H9 (cell line): Measurements from ENCODE around the gene UST. TPM values are rescaled to one million over a fixed set of nuclear protein-coding genes. Genes with fewer than 3 reads are reported as not detected.

ENCODE experiments used
- DNase-seq: peaks from one replicate; pipeline ENCODE4 v3.0.0-alpha.2; 2017
- H2AFZ ChIP-seq: one replicate; pipeline ENCODE4 v1.6.1; 2013; ENCODE audit warnings: mild to moderate bottlenecking, low read length, control low read depth, moderate library complexity
- H2AK5ac ChIP-seq: 2 replicates; pipeline ENCODE4 v1.6.1; 2013; ENCODE audit warnings: low read length, control low read depth, mixed read lengths; ENCODE audit not compliant: insufficient read length
- H2BK120ac ChIP-seq: one replicate; pipeline ENCODE4 v1.6.1; 2013; ENCODE audit warnings: low read depth, mild to moderate bottlenecking, low read length, control low read depth, inconsistent platforms; ENCODE audit not compliant: poor library complexity, severe bottlenecking
- H2BK12ac ChIP-seq: 2 replicates; pipeline ENCODE4 v1.6.1; 2013; ENCODE audit warnings: low read length, control low read depth, mixed read lengths, low read depth; ENCODE audit not compliant: insufficient read length
- H2BK15ac ChIP-seq: 2 replicates; pipeline ENCODE4 v1.6.1; 2013; ENCODE audit warnings: low read depth, low read length, control low read depth
- H2BK20ac ChIP-seq: one replicate; pipeline ENCODE4 v1.6.1; 2013; ENCODE audit warnings: low read depth, mild to moderate bottlenecking, low read length, control low read depth, inconsistent platforms; ENCODE audit not compliant: poor library complexity, severe bottlenecking
- H2BK5ac ChIP-seq: 2 replicates; pipeline ENCODE4 v1.6.1; 2013; ENCODE audit warnings: low read length, control low read depth, mixed read lengths; ENCODE audit not compliant: insufficient read length
- H3K14ac ChIP-seq: 2 replicates; pipeline ENCODE4 v1.6.1; 2013; ENCODE audit warnings: low read length, control low read depth; ENCODE audit not compliant: insufficient read depth
- H3K18ac ChIP-seq: 2 replicates; pipeline ENCODE4 v1.6.1; 2013; ENCODE audit warnings: low read depth, mild to moderate bottlenecking, mixed read lengths, low read length, control low read depth; ENCODE audit not compliant: insufficient read length
- H3K23ac ChIP-seq: 2 replicates; pipeline ENCODE4 v1.6.1; 2013; ENCODE audit warnings: low read length, control low read depth, mixed read lengths, low read depth; ENCODE audit not compliant: insufficient read length
- H3K23me2 ChIP-seq: 2 replicates; pipeline ENCODE4 v1.6.1; 2013; ENCODE audit warnings: low read depth, mild to moderate bottlenecking, mixed read lengths, low read length, control low read depth; ENCODE audit not compliant: insufficient read length, poor library complexity, severe bottlenecking
- H3K27ac ChIP-seq: 2 replicates; pipeline ENCODE4 v1.5.1; 2013; ENCODE audit warnings: low read length, control low read depth, mixed read lengths, low read depth; ENCODE audit not compliant: insufficient read length
- H3K27me3 ChIP-seq: 2 replicates; pipeline ENCODE4 v1.6.1; 2013; ENCODE audit warnings: low read length, control low read depth, inconsistent platforms; ENCODE audit not compliant: insufficient read depth
- H3K4ac ChIP-seq: 2 replicates; pipeline ENCODE4 v1.6.1; 2013; ENCODE audit warnings: low read depth, mild to moderate bottlenecking, control low read depth, inconsistent platforms, low read length, moderate library complexity
- H3K4me1 ChIP-seq: 2 replicates; pipeline ENCODE4 v1.6.1; 2013; ENCODE audit warnings: low read length, control low read depth, inconsistent platforms; ENCODE audit not compliant: insufficient read depth
- H3K4me2 ChIP-seq: 2 replicates; pipeline ENCODE4 v1.6.1; 2013; ENCODE audit warnings: low read length, control low read depth, mixed read lengths; ENCODE audit not compliant: insufficient read length, insufficient read depth
- H3K56ac ChIP-seq: 2 replicates; pipeline ENCODE4 v1.6.1; 2013; ENCODE audit warnings: low read depth, mild to moderate bottlenecking, mixed read lengths, low read length, control low read depth; ENCODE audit not compliant: insufficient read length
- H3K79me1 ChIP-seq: 2 replicates; pipeline ENCODE4 v1.6.1; 2013; ENCODE audit warnings: low read depth, mild to moderate bottlenecking, moderate library complexity, low read length, control low read depth, inconsistent platforms; ENCODE audit not compliant: insufficient read depth, poor library complexity, severe bottlenecking
- H3K79me2 ChIP-seq: 2 replicates; pipeline ENCODE4 v1.6.1; 2013; ENCODE audit warnings: low read length, control low read depth, inconsistent platforms; ENCODE audit not compliant: insufficient read depth
- H3K9ac ChIP-seq: 2 replicates; pipeline ENCODE4 v1.6.1; 2013; ENCODE audit warnings: low read length, control low read depth, mixed read lengths; ENCODE audit not compliant: insufficient read length; ENCODE audit errors: extremely low read depth
- H3K9me3 ChIP-seq: one replicate; pipeline ENCODE4 v1.6.1; 2013; ENCODE audit warnings: low read depth, low read length, inconsistent platforms; ENCODE audit not compliant: control insufficient read depth
- H3T11ph ChIP-seq: one replicate; pipeline ENCODE4 v1.6.1; 2013; ENCODE audit warnings: mild to moderate bottlenecking, low read length, control low read depth, inconsistent platforms
- H4K20me1 ChIP-seq: one replicate; pipeline ENCODE4 v1.6.1; 2013; ENCODE audit not compliant: control insufficient read depth, insufficient read length, insufficient read depth
- H4K5ac ChIP-seq: 2 replicates; pipeline ENCODE4 v1.6.1; 2013; ENCODE audit warnings: low read depth, mild to moderate bottlenecking, mixed read lengths, low read length, control low read depth; ENCODE audit not compliant: insufficient read length
- H4K8ac ChIP-seq: replicated peaks from 2 replicates; pipeline ENCODE4 v1.6.1; 2013; ENCODE audit warnings: low read length, control low read depth, mixed read lengths, low read depth; ENCODE audit not compliant: insufficient read length
- H4K91ac ChIP-seq: 2 replicates; pipeline ENCODE4 v1.6.1; 2013; ENCODE audit warnings: low read depth, mild to moderate bottlenecking, moderate library complexity, mixed read lengths, low read length, control low read depth; ENCODE audit not compliant: insufficient read length
- H3K27ac Mint-ChIP-seq, 3 experiments: 2 replicates in 2 of 3; 3 replicates in 1 of 3; pipeline ENCODE4 v1.8.0; 2020 to 2021; ENCODE audit warnings: mixed read lengths in 3 of 3, mild to moderate bottlenecking in 1 of 3, moderate library complexity in 1 of 3
- H3K27me3 Mint-ChIP-seq: 2 replicates; pipeline ENCODE4 v1.8.0; 2021; ENCODE audit warnings: low read depth, mild to moderate bottlenecking, moderate library complexity, mixed read lengths
- H3K36me3 Mint-ChIP-seq, 3 experiments: 2 replicates in 2 of 3; 3 replicates in 1 of 3; pipeline ENCODE4 v1.8.0; 2020 to 2021; ENCODE audit warnings: low read depth in 3 of 3, mixed read lengths in 3 of 3; ENCODE audit not compliant: insufficient read depth in 1 of 3
- H3K4me1 Mint-ChIP-seq, 2 experiments: 2 replicates each; pipeline ENCODE4 v1.8.0; 2020; ENCODE audit warnings: mixed read lengths in 2 of 2
- H3K4me3 Mint-ChIP-seq, 2 experiments: 2 replicates in 1 of 2; 3 replicates in 1 of 2; pipeline ENCODE4 v1.8.0; 2020 to 2021; ENCODE audit warnings: mild to moderate bottlenecking in 2 of 2, mixed read lengths in 2 of 2, moderate library complexity in 1 of 2
- H3K9me3 Mint-ChIP-seq, 2 experiments: 2 replicates in 1 of 2; 3 replicates in 1 of 2; pipeline ENCODE4 v1.8.0; 2020; ENCODE audit warnings: mild to moderate bottlenecking in 2 of 2, mixed read lengths in 2 of 2, moderate library complexity in 1 of 2
- CTCF ChIP-seq: fragments of 200-600 bp; sonication (generic); conservative IDR thresholded peaks from 3 replicates; pipeline ENCODE4 v1.8.0; 2021; ENCODE audit warnings: antibody characterized with exemption, mild to moderate bottlenecking
- WGBS: extraction: QIAGEN DNeasy Blood & Tissue Kit; methylation state at CpG from one replicate; pipeline ENCODE4 v1.1.7; 2013; ENCODE audit warnings: missing lambda C conversion rate, low lambda C conversion rate, mixed read lengths; ENCODE audit not compliant: insufficient read length; ENCODE audit errors: extremely low coverage; 5-methylcytosine and 5-hydroxymethylcytosine counted together
- total RNA-seq: library from RNA; stranded (reverse); gene quantifications from 2 replicates; pipeline ENCODE4 v1.2.1, GENCODE V29; 2021

UST gene
- total RNA-seq, 1 experiment from 2014 or later: 14.4 TPM

DNA sequence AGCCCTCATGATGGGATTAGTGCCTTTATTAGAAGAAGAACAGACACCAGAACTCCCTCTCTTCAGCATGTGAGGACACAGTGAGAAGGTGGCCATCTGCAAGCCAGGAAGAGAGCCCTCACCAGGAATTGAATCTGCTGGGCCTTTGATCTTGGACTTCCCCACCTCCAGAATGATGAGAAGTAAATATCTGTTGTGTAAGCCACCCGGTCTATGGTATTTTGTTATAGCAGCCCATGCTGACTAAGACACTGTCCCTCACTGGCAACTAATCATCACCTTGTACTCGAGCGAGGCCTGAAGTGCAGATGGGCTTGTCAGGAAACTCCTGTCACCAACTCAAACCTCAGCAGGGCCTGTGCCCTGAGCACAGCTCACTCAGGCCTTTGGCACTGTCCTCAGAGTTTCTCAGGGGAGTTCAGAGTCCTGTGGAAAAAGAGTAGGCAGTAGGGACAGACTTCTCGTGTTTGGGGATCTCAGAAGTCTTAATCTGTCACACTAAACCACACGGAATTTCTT lies 62.0 kb downstream of the UST start:
- Mint-ChIP-seq H3K4me3 (no peak overlapping the region), H3K27ac (peak overlapping the region in 1 of 3 experiments; percentile 49; a peak in 1 of 7 replicates), H3K27me3 (no peaks in the 10 kb centered on the region), H3K4me1 (peaks cover 29 to 31% of the 10 kb centered on the region in 2 experiments), H3K9me3 (peaks cover 4 to 16% of the 10 kb centered on the region in 2 experiments), H3K36me3 (peaks cover 9 to 31% (median 27%) of the 10 kb centered on the region in 3 experiments)
- Histone ChIP-seq H3K9ac (no peak overlapping the region), H3K56ac (no peak overlapping the region), H2BK5ac (no peak overlapping the region), H2AFZ (no peak overlapping the region), H3K23ac (no peak overlapping the region), H3K4ac (no peak overlapping the region), H2BK20ac (no peak overlapping the region), H3K27ac (no peak overlapping the region), H3K9me3 (no peaks in the 10 kb centered on the region), H3K18ac (no peak overlapping the region), H3K14ac (no peak overlapping the region), H3K79me2 (peaks cover 35% of the 10 kb centered on the region; the same call in 1 of the 2 replicates), H2BK120ac (no peak overlapping the region), H4K91ac (no peak overlapping the region), H3K4me1 (peaks cover 6% of the 10 kb centered on the region; the same call in 1 of the 2 replicates), H3K23me2 (no peaks in the 10 kb centered on the region), H3T11ph (no peak overlapping the region), H3K4me2 (no peak overlapping the region), H3K27me3 (no peaks in the 10 kb centered on the region), H2BK15ac (no peak overlapping the region), H4K20me1 (no peaks in the 10 kb centered on the region), H4K5ac (no peak overlapping the region), H3K79me1 (no peaks in the 10 kb centered on the region), H2BK12ac (no peak overlapping the region), H4K8ac (no peak overlapping the region), H2AK5ac (no peak overlapping the region)
- no peak for DNase-seq
- no CpG with 5 or more reads among the region's 5 CpGs for WGBS
- TF ChIP-seq CTCF: no peak
